Dedifferentiated amniotic fluid mesenchymal stem cell (primary cell): ENCODE data around the gene TIMM17B.
A peak's percentile ranks its signal among the peaks of the same experiment; 100 is the strongest.

Experiments used
- DNase-seq: peaks from one replicate; pipeline ENCODE4 v3.0.0-alpha.2; 2016; ENCODE audit errors: extremely low spot score

TIMM17B gene

GRCh38 chrX:48918643-48919340 lies 21.2 kb upstream of the TIMM17B start, which contains the start of gene PIM2:
PIM2 (minus strand) TSS chrX:48919024; CDS start chrX:48918834, 190 bp downstream.
- no peak for DNase-seq

- DNase-seq: no peak
Measured at GRCh38 chrX:48918301-48918642, 20.7 kb upstream of the TIMM17B start.

- DNase-seq: peak; percentile 83
Measured at GRCh38 chrX:48917139-48918001, 19.8 kb upstream of the TIMM17B start.

- no peak for DNase-seq
Measured at GRCh38 chrX:48914593-48915493, 17.3 kb upstream of the TIMM17B start.

- no peak for DNase-seq
Measured at GRCh38 chrX:48913605-48914366, 16.2 kb upstream of the TIMM17B start.

GRCh38 chrX:48911412-48912182 lies 14.0 kb upstream of the TIMM17B start, which contains the start of gene SLC35A2:
SLC35A2 (minus strand) TSS chrX:48911646; CDS start chrX:48911636, 10 bp downstream.
- DNase-seq: peak; percentile 42

GRCh38 chrX:48910926-48911411 lies 13.4 kb upstream of the TIMM17B start:
- DNase-seq: no peak

GRCh38 chrX:48909703-48910294 lies 12.2 kb upstream of the TIMM17B start:
- no peak for DNase-seq

GRCh38 chrX:48908600-48908999 lies 11.0 kb upstream of the TIMM17B start:
- DNase-seq: no peak

- DNase-seq: no peak
Measured at GRCh38 chrX:48905090-48905790, 7.7 kb upstream of the TIMM17B start.

GRCh38 chrX:48904626-48905025 lies 7.1 kb upstream of the TIMM17B start:
- no peak for DNase-seq

GRCh38 chrX:48904180-48904579 lies 6.6 kb upstream of the TIMM17B start:
- no peak for DNase-seq

GRCh38 chrX:48903290-48903689 lies 5.7 kb upstream of the TIMM17B start:
- no peak for DNase-seq

GRCh38 chrX:48902776-48903175 lies 5.2 kb upstream of the TIMM17B start:
- no peak for DNase-seq

GRCh38 chrX:48902135-48902534 lies 4.6 kb upstream of the TIMM17B start:
- no peak for DNase-seq

GRCh38 chrX:48901069-48901468 lies 3.5 kb upstream of the TIMM17B start:
- DNase-seq: no peak

GRCh38 chrX:48899078-48899410 lies 1.5 kb upstream of the TIMM17B start:
- DNase-seq: no peak

- peak; percentile 56 for DNase-seq
Measured at GRCh38 chrX:48897157-48897624, 377 bp downstream of the TIMM17B start.

- no peak for DNase-seq
Measured at GRCh38 chrX:48896611-48897011, 957 bp downstream of the TIMM17B start.
